ENCODE data around the gene PTPN23.

Gene PTPN23

GRCh38 chr3:47370887-47371697 lies 9.7 kb upstream of the PTPN23 start:
- DNase-seq, result peak; percentile 48

GRCh38 chr3:47374587-47374986 lies 6.2 kb upstream of the PTPN23 start:
- DNase-seq, result no peak

DNA sequence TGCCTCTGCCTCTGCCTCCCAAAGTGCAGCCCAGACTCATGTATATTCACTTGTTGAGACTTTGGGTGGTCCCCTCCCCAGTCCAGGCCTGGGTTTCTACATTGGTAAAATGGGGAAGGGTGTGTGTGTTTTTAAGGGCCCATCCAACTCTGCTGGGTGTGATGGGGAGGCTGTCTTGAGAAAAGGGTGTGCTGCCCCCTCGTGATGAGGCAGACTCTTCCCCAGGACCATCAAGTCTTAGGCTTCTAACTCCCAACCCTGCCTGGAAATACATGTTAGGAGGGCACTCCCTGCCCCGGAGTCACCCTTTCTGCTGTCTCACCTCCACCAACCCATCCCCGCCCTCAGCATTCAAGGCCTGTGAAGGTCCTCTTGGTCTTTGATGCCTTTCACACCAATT lies 4.4 kb upstream of the PTPN23 start:
- no peak for DNase-seq

DNA sequence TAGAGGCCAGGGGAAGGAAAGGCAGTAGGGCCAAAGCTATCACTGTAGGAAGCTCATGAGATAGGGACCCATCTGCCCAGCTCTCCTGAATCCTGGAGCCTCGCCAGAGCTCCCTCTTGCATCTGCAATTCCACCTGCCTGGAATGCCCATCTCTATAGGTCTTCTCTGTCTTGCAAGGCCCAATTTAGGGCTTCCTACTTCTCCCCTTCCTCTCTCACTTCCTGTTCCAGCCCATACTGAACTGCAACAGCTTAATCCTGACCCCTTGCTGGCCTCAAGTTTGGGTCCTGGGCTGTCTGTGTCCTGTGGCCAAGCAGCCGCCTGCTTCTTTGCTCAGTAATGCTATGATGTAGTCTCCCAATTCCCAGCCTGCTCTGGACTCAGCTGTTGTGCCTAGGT lies 3.6 kb upstream of the PTPN23 start:
- no peak for DNase-seq

GRCh38 chr3:47378869-47379268 lies 2.0 kb upstream of the PTPN23 start:
- DNase-seq, result no peak

DNA sequence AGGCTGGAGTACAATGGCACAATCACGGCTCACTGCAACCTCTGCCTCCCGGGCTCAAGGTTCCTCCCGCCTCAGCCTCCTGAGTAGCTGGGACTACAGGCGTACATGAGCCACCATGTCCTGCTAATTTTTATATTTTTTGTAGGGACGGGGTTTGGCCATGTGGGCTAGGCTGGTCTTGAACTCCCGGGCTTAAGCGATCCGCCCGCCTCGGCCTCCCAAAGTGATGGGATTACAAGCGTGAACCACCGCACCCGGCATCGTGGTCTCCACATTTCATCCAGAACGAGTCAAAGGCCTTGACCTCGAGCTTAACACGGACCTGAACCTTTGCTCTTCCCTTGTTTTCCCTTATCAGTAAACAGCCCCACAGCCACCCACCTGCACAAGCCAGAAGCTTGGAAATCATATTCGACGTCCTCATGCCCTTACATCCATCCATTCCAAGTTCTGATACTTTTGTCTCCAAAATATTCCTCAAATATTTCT lies 1.4 kb upstream of the PTPN23 start:
- DNase-seq, result no peak

GRCh38 chr3:47380026-47380600 lies 708 bp upstream of the PTPN23 start:
- DNase-seq, result no peak

GRCh38 chr3:47381317-47382157 lies 716 bp downstream of the PTPN23 start:
- peak; percentile 91 for DNase-seq

- DNase-seq, result no peak
Measured at GRCh38 chr3:47384425-47384824, 3.6 kb downstream of the PTPN23 start.

DNA sequence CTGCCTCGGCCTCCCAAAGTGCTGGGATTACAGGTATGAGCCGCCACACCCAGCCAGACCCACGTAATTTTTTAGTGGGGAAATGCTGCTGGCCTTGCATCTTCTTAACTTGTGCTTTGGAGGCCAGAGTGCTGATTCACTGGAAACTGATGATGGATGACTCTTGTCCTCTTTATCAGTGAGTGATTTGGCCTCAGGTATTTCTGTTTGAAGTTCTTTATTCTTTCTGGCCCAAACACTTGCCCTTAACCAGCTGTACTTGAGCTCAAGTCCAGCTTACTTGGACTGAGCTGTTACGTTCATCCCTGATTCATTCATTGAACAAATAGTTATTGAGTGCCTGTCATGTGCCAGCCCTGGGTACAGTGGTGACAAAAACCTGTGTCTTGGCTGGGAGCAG lies 4.2 kb downstream of the PTPN23 start:
- no peak for DNase-seq

DNA sequence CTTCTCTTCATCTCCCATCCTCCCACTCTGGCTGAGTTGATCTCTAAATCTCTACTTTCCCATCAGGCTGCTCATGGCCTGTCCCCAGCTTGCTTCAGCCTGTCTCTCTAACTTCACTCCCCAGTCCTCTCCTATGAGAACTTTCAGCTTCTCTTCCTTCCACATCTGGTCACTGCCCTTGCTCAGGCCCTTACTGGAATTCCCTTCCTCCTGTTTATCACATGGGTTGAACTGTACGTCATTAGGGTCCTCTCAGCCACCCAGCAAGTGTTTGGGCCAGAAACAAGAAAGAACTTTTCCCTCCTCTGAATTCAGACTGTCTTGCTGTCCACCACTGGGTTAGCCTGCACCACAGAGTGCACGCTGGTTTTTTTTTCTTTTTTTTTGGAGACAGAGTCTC lies 5.0 kb downstream of the PTPN23 start:
- no peak for DNase-seq

GRCh38 chr3:47392933-47393332 lies 12.1 kb downstream of the PTPN23 start:
- no peak for DNase-seq

DNA sequence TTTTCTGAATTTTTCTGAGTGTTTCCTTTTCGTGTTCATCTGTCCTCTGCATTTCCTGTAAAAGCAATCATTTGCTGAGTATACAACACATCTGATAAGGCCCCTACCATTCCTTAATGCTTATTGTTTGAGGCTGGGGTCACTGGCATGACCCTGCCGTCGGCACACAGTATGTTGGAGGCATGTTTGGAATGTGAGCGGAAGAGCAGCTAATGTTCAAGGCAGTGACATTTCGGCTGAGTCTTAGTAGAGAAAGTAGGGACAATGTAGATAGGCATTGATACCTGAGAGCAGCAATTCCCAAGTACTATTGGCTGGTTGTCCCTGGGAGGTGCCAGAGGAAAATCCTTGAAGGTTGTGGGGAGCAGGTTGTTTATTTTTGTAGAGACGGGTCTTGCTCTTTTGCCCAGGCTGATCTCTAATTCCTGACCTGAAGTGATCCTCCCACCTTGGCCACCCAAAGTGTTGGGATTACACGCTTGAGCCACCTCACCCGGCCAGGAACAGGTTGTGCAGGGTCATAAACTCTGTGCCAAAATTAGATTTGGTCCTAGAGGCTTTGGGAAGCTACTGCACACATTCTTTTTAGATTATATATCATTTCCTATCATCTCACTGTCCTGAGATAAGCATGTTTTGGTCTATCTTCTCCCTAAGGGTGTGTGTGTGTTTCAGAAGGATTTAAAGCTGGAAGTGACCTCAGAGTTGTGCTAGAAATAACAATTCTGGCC lies 13.5 kb downstream of the PTPN23 start:
- DNase-seq, result no peak

GRCh38 chr3:47394881-47395280 lies 14.1 kb downstream of the PTPN23 start:
- DNase-seq, result no peak

DNA sequence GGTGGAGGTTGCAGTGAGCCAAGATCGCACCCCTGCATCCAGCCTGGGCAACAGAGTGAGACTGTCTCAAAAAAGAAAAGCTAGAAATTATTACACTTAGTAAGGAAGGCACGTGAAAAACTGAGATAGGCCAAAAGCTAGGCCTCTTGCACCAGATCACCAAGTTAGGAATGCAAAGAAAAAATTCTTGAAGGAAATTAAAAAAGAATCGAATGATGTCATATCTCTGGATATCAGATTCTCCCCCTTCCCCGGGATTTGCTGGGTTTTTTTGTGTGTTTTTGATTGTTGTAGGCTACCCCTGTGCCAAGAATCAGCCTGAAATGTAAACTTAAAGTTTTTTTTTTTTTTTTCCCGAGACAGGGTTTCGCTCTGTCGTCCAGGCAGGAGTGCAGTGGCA lies 17.4 kb downstream of the PTPN23 start:
- no peak for DNase-seq

- no peak for DNase-seq
Measured at GRCh38 chr3:47399016-47399415, 18.2 kb downstream of the PTPN23 start.

- DNase-seq, result no peak
Measured at GRCh38 chr3:47399531-47400270, 18.9 kb downstream of the PTPN23 start.

GRCh38 chr3:47404431-47404876 lies 23.6 kb downstream of the PTPN23 start:
- no peak for DNase-seq

DNA sequence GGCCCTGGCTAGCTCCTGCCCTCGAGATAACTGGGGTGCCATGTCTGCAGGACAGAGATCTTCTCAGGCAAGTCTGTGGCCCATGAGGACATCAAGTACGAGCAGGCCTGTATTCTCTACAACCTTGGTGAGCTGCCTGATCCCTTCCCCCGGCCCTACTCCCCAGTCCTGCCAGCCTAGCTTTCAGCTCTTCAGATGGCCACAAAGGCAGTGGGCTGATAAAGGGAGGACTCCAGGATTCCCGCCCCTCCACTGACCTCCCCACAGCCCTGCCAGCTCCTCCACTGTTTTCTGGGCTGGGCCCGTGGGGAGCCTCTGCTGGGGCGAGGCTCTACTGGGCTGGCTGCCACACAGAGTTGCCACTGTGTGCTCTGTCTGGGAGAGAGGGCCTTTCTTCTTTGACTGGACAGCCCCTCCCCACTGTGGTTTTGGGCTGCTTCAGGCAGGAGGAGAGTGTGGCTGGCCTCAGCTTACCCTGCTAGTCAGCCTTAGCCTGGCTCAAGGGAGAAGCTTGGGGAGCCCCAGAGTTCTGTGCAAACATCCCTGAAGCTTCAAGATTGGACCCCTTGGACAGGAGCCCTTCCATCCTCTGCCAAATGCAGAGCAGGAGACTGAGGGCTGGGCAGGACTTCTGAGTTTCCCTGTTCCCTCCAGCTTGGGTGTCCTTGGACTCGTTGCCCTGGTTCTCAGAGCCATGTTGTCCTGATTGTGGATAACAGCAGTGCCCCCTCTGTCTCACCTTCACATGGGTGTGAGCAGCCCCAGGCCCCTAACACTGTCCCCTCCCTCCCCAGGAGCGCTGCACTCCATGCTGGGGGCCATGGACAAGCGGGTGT lies 24.4 kb downstream of the PTPN23 start:
- DNase-seq, result no peak

GRCh38 chr3:47405820-47406761 lies 25.3 kb downstream of the PTPN23 start:
- no peak for DNase-seq

Measured in stimulated activated CD4-positive, alpha-beta T cell treated with anti-CD3 and anti-CD28 coated beads, Interleukin-15, amount 100 ng/mL, for 24 hours (primary cell).